H9 (cell line): ENCODE data around the gene BRD7. TPM values are rescaled to one million over a fixed set of nuclear protein-coding genes. Genes with fewer than 3 reads are reported as not detected.

Experiments used
- DNase-seq: peaks from one replicate; pipeline ENCODE4 v3.0.0-alpha.2; 2017
- H2AFZ ChIP-seq: one replicate; pipeline ENCODE4 v1.6.1; 2013; ENCODE audit warnings: mild to moderate bottlenecking, low read length, control low read depth, moderate library complexity
- H2AK5ac ChIP-seq: 2 replicates; pipeline ENCODE4 v1.6.1; 2013; ENCODE audit warnings: low read length, control low read depth, mixed read lengths; ENCODE audit not compliant: insufficient read length
- H2BK120ac ChIP-seq: one replicate; pipeline ENCODE4 v1.6.1; 2013; ENCODE audit warnings: low read depth, mild to moderate bottlenecking, low read length, control low read depth, inconsistent platforms; ENCODE audit not compliant: poor library complexity, severe bottlenecking
- H2BK12ac ChIP-seq: 2 replicates; pipeline ENCODE4 v1.6.1; 2013; ENCODE audit warnings: low read length, control low read depth, mixed read lengths, low read depth; ENCODE audit not compliant: insufficient read length
- H2BK15ac ChIP-seq: 2 replicates; pipeline ENCODE4 v1.6.1; 2013; ENCODE audit warnings: low read depth, low read length, control low read depth
- H2BK20ac ChIP-seq: one replicate; pipeline ENCODE4 v1.6.1; 2013; ENCODE audit warnings: low read depth, mild to moderate bottlenecking, low read length, control low read depth, inconsistent platforms; ENCODE audit not compliant: poor library complexity, severe bottlenecking
- H2BK5ac ChIP-seq: 2 replicates; pipeline ENCODE4 v1.6.1; 2013; ENCODE audit warnings: low read length, control low read depth, mixed read lengths; ENCODE audit not compliant: insufficient read length
- H3K14ac ChIP-seq: 2 replicates; pipeline ENCODE4 v1.6.1; 2013; ENCODE audit warnings: low read length, control low read depth; ENCODE audit not compliant: insufficient read depth
- H3K18ac ChIP-seq: 2 replicates; pipeline ENCODE4 v1.6.1; 2013; ENCODE audit warnings: low read depth, mild to moderate bottlenecking, mixed read lengths, low read length, control low read depth; ENCODE audit not compliant: insufficient read length
- H3K23ac ChIP-seq: 2 replicates; pipeline ENCODE4 v1.6.1; 2013; ENCODE audit warnings: low read length, control low read depth, mixed read lengths, low read depth; ENCODE audit not compliant: insufficient read length
- H3K23me2 ChIP-seq: 2 replicates; pipeline ENCODE4 v1.6.1; 2013; ENCODE audit warnings: low read depth, mild to moderate bottlenecking, mixed read lengths, low read length, control low read depth; ENCODE audit not compliant: insufficient read length, poor library complexity, severe bottlenecking
- H3K27ac ChIP-seq: 2 replicates; pipeline ENCODE4 v1.5.1; 2013; ENCODE audit warnings: low read length, control low read depth, mixed read lengths, low read depth; ENCODE audit not compliant: insufficient read length
- H3K27me3 ChIP-seq: 2 replicates; pipeline ENCODE4 v1.6.1; 2013; ENCODE audit warnings: low read length, control low read depth, inconsistent platforms; ENCODE audit not compliant: insufficient read depth
- H3K4ac ChIP-seq: 2 replicates; pipeline ENCODE4 v1.6.1; 2013; ENCODE audit warnings: low read depth, mild to moderate bottlenecking, control low read depth, inconsistent platforms, low read length, moderate library complexity
- H3K4me1 ChIP-seq: 2 replicates; pipeline ENCODE4 v1.6.1; 2013; ENCODE audit warnings: low read length, control low read depth, inconsistent platforms; ENCODE audit not compliant: insufficient read depth
- H3K4me2 ChIP-seq: 2 replicates; pipeline ENCODE4 v1.6.1; 2013; ENCODE audit warnings: low read length, control low read depth, mixed read lengths; ENCODE audit not compliant: insufficient read length, insufficient read depth
- H3K56ac ChIP-seq: 2 replicates; pipeline ENCODE4 v1.6.1; 2013; ENCODE audit warnings: low read depth, mild to moderate bottlenecking, mixed read lengths, low read length, control low read depth; ENCODE audit not compliant: insufficient read length
- H3K79me1 ChIP-seq: 2 replicates; pipeline ENCODE4 v1.6.1; 2013; ENCODE audit warnings: low read depth, mild to moderate bottlenecking, moderate library complexity, low read length, control low read depth, inconsistent platforms; ENCODE audit not compliant: insufficient read depth, poor library complexity, severe bottlenecking
- H3K79me2 ChIP-seq: 2 replicates; pipeline ENCODE4 v1.6.1; 2013; ENCODE audit warnings: low read length, control low read depth, inconsistent platforms; ENCODE audit not compliant: insufficient read depth
- H3K9ac ChIP-seq: 2 replicates; pipeline ENCODE4 v1.6.1; 2013; ENCODE audit warnings: low read length, control low read depth, mixed read lengths; ENCODE audit not compliant: insufficient read length; ENCODE audit errors: extremely low read depth
- H3K9me3 ChIP-seq: one replicate; pipeline ENCODE4 v1.6.1; 2013; ENCODE audit warnings: low read depth, low read length, inconsistent platforms; ENCODE audit not compliant: control insufficient read depth
- H3T11ph ChIP-seq: one replicate; pipeline ENCODE4 v1.6.1; 2013; ENCODE audit warnings: mild to moderate bottlenecking, low read length, control low read depth, inconsistent platforms
- H4K20me1 ChIP-seq: one replicate; pipeline ENCODE4 v1.6.1; 2013; ENCODE audit not compliant: control insufficient read depth, insufficient read length, insufficient read depth
- H4K5ac ChIP-seq: 2 replicates; pipeline ENCODE4 v1.6.1; 2013; ENCODE audit warnings: low read depth, mild to moderate bottlenecking, mixed read lengths, low read length, control low read depth; ENCODE audit not compliant: insufficient read length
- H4K8ac ChIP-seq: replicated peaks from 2 replicates; pipeline ENCODE4 v1.6.1; 2013; ENCODE audit warnings: low read length, control low read depth, mixed read lengths, low read depth; ENCODE audit not compliant: insufficient read length
- H4K91ac ChIP-seq: 2 replicates; pipeline ENCODE4 v1.6.1; 2013; ENCODE audit warnings: low read depth, mild to moderate bottlenecking, moderate library complexity, mixed read lengths, low read length, control low read depth; ENCODE audit not compliant: insufficient read length
- H3K27ac Mint-ChIP-seq, 3 experiments: 2 replicates in 2 of 3; 3 replicates in 1 of 3; pipeline ENCODE4 v1.8.0; 2020 to 2021; ENCODE audit warnings: mixed read lengths in 3 of 3, mild to moderate bottlenecking in 1 of 3, moderate library complexity in 1 of 3
- H3K27me3 Mint-ChIP-seq: 2 replicates; pipeline ENCODE4 v1.8.0; 2021; ENCODE audit warnings: low read depth, mild to moderate bottlenecking, moderate library complexity, mixed read lengths
- H3K36me3 Mint-ChIP-seq, 3 experiments: 2 replicates in 2 of 3; 3 replicates in 1 of 3; pipeline ENCODE4 v1.8.0; 2020 to 2021; ENCODE audit warnings: low read depth in 3 of 3, mixed read lengths in 3 of 3; ENCODE audit not compliant: insufficient read depth in 1 of 3
- H3K4me1 Mint-ChIP-seq, 2 experiments: 2 replicates each; pipeline ENCODE4 v1.8.0; 2020; ENCODE audit warnings: mixed read lengths in 2 of 2
- H3K4me3 Mint-ChIP-seq, 2 experiments: 2 replicates in 1 of 2; 3 replicates in 1 of 2; pipeline ENCODE4 v1.8.0; 2020 to 2021; ENCODE audit warnings: mild to moderate bottlenecking in 2 of 2, mixed read lengths in 2 of 2, moderate library complexity in 1 of 2
- H3K9me3 Mint-ChIP-seq, 2 experiments: 2 replicates in 1 of 2; 3 replicates in 1 of 2; pipeline ENCODE4 v1.8.0; 2020; ENCODE audit warnings: mild to moderate bottlenecking in 2 of 2, mixed read lengths in 2 of 2, moderate library complexity in 1 of 2
- CTCF ChIP-seq: fragments of 200-600 bp; sonication (generic); conservative IDR thresholded peaks from 3 replicates; pipeline ENCODE4 v1.8.0; 2021; ENCODE audit warnings: antibody characterized with exemption, mild to moderate bottlenecking
- WGBS: extraction: QIAGEN DNeasy Blood & Tissue Kit; methylation state at CpG from one replicate; pipeline ENCODE4 v1.1.7; 2013; ENCODE audit warnings: missing lambda C conversion rate, low lambda C conversion rate, mixed read lengths; ENCODE audit not compliant: insufficient read length; ENCODE audit errors: extremely low coverage; 5-methylcytosine and 5-hydroxymethylcytosine counted together
- total RNA-seq: library from RNA; stranded (reverse); gene quantifications from 2 replicates; pipeline ENCODE4 v1.2.1, GENCODE V29; 2021

BRD7 gene
- total RNA-seq, 1 experiment from 2014 or later: 112 TPM

DNA sequence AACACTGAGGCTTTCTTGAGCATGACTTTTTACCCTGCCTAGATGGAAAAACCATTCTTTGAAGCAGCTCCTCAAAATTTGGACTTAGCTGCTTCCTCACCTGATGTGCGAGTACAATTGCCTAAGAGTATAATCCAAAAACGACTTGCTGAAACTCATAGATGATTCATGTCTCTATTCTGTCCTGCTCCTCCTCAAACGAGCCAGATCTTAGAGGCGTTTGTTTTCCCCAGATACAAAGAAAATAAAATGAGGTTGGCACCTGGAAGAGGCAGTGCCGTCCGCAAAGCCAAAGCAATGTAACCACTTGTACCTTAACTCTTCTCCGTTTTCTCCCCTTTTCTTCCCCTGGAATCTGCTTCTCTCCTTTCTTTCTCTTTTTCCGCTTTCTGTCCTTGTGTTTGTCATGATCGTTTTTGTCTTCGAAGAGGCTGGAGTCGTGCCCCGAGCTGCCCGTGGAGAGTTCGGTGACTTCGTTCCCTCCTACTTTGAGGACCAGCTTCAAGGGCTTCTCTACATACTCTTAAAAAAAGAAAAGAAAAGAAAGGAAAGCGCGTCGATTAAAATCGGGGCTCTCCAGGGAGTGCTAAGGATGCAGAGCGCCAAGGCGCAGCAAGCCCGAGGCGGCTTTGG is 895 bp downstream of the BRD7 start:
- peak overlapping the region; percentile 43 to 93 (median 85); a peak in 5 of 7 replicates for H3K27ac Mint-ChIP-seq
- no peak overlapping the region for H3K27ac ChIP-seq

More for the DNA sequence above, 895 bp downstream of the BRD7 start:
- Histone ChIP-seq H3K18ac (no peak overlapping the region), H4K8ac (no peak overlapping the region), H4K91ac (no peak overlapping the region), H3K4me2 (peak overlapping the region; percentile 58), H2BK15ac (no peak overlapping the region), H2AFZ (no peak overlapping the region), H3K56ac (no peak overlapping the region), H3K23me2 (peaks cover 4% of the 10 kb centered on the region), H3K9ac (peak overlapping the region; percentile 70), H4K5ac (no peak overlapping the region), H3K79me2 (peaks cover 2% of the 10 kb centered on the region; the same call in 1 of the 2 replicates), H3K4me1 (no peaks in the 10 kb centered on the region), H4K20me1 (no peaks in the 10 kb centered on the region), H3K79me1 (peaks cover 4% of the 10 kb centered on the region), H3K4ac (no peak overlapping the region), H2AK5ac (no peak overlapping the region), H2BK20ac (no peak overlapping the region), H2BK12ac (no peak overlapping the region), H3K23ac (no peak overlapping the region), H2BK5ac (no peak overlapping the region), H3K27me3 (no peaks in the 10 kb centered on the region), H3K14ac (no peak overlapping the region), H3K9me3 (no peaks in the 10 kb centered on the region), H2BK120ac (no peak overlapping the region), H3T11ph (no peak overlapping the region)
- no peak for DNase-seq
- Mint-ChIP-seq H3K36me3 (peaks cover 23 to 40% (median 35%) of the 10 kb centered on the region in 3 experiments; a peak in 6 of 7 replicates), H3K27me3 (peaks cover 12% of the 10 kb centered on the region), H3K4me1 (peaks cover 26 to 27% of the 10 kb centered on the region in 2 experiments), H3K9me3 (no peaks in the 10 kb centered on the region), H3K4me3 (peak overlapping the region; percentile 88 to 97)
- no CpG with 5 or more reads among the region's 23 CpGs for WGBS
- TF ChIP-seq CTCF: no peak
